Stimulated activated CD8-positive, alpha-beta memory T cell treated with anti-CD3 and anti-CD28 coated beads, Interleukin-7, amount 100 ng/mL, for 48 hours (primary cell): Measurements from ENCODE around the gene DDX19B.
"Not testable (repeated sequence)": the region's sequence is repeated elsewhere in the genome, so short reads cannot be mapped to it uniquely, and the experiment has no call there.

Source experiments
- DNase-seq, 2 donors: peaks; one replicate each; pipeline ENCODE4 v3.0.0-alpha.2; 2020; ENCODE audit warnings: low read depth in 1 of 2; ENCODE audit errors: extremely low read depth in 1 of 2

Gene DDX19B

GRCh38 chr16:70348991-70349390 is 50.0 kb downstream of the DDX19B start:
- DNase-seq, result no peak

DNA sequence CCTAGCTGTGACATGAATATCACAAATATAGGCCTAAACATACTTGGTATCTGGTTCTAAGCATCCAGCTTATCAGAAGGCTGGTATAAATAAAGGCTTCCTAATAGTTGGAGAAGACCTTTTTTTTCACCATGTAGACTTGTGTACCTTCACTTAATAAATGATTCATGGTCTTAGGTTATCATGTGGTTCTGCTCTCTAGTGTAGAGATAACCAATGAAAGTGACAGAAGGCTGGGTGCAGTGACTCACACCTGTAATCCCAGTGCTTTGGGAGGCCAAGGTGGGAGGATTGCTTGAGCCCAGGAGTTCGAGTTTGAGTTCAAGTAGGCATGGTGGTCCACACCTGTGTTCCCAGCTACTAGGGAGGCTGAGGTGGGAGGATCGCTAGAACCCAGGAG is 50.8 kb downstream of the DDX19B start:
- no peak for DNase-seq

- DNase-seq, result no peak
Observed at GRCh38 chr16:70359552-70359951, 60.6 kb downstream of the DDX19B start.

GRCh38 chr16:70364399-70364798 is 65.4 kb downstream of the DDX19B start:
- DNase-seq, result no peak

GRCh38 chr16:70370145-70370544 is 71.2 kb downstream of the DDX19B start:
- DNase-seq, result not testable (repeated sequence)

DNA sequence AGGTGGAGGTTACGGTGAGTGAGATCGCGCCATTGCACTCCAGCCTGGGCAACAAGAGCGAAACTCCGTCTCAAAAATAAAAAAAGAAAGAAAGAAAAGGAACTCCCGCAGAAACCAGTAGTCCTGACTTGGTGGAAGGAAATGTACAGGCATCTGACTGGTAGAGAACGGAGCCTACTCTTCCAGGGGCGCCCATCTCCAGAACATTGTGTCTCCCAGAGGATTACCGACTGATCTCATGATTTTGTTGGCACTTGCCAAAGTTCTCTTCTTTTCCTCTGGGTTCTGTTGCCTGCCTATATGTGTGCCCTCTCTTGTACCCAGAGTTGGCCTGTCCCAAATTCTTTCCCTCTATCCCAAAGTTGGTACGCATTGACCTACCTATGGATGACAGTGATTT is 71.9 kb downstream of the DDX19B start:
- no peak for DNase-seq

DNA sequence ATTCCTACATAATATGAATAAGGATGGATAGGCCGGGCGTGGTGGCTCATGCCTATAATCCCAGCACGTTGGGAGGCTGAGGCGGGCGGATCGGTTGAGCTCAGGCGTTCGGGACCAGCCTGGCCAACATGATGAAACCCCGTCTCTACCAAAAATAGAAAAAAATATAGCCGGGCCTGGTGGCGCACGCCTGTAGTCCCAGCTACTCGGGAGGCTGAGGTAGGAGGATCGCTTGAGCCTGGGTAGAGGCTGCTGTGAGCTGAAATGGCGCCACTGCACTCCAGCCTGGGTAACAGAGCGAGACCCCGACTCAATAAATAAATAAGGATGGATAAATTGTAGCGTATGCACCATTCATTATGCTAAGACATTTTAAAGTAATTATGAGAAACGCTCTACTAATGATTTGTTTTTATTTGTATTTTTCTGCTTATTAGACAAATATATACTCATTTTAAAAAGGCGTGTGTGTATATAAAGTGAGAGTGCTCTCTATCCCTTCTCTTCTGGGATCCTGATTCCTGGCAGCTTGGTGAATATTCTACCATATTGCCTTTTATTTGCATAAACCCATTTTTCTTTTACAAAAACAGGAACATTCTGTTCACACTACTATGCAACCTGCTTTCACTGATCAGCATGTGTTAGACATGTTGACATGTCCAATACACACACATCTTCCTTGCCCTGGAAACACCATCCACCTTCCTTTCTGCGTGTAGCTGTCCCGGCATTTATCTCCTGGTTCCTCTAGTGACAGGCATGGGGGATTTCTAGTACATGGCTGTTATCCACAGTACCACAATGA is 74.1 kb downstream of the DDX19B start:
- DNase-seq, result no peak

DNA sequence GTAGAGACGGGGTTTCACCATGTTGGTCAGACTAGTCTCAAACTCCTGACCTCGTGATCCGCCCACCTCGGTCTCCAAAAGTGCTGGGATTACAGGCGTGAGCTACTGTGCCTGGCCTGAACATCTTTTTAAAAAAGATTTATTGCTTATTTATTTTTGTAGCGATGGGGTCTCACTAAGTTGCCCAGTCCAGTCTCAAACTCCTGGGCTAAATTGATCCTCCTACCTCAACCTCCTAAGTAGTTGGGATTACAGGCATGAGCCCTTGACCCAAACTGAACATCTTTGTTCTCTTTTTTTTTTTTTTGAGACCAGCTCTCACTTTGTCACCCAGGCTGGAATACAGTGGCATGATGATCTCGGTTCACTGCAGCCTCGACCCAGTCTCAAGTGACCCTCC is 75.2 kb downstream of the DDX19B start:
- no peak for DNase-seq

DNA sequence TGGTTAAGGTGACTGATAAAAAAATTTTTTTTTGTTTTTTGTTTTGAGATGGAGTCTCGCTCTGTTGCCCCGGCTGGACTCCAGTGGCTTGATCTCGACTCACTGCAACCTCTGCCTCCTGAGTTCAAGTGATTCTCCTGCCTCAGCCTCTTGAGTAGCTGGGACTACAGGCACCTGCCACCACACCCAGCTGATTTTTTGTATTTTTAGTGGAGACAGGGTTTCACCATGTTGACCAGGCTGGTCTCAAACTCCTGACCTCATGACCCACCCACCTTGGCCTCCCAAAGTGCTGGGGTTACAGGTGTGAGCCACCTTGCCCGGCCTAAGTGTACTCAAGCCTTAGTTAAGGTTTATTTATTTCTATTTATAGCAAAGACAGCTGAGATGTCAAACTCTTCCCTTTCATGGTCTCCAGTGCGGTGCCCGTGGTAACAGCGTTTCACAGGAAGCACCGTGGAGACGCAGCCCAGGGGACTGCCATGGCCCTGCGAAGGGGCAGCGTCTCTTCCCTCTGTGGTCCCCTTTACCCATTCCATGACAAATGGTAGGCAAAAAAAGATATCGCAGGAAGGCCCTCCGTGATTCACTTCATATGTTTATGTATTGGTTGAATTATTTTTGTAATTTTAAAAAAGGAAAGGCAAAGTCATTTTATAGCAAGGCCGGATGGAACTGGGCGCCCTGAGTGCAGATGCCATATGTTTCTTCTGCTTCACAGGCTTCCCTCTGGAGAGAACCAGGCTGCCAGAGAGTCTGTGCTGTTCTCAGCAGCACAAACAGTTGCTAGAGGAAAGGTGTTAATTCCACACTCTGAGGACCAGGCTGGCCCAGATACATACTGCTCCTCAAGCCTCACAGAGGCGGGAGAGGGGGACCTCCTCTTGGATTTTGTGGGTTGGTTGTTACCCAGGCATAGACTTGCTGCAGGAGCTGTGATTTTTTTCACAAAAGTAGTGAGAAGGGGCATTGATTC is 76.9 kb downstream of the DDX19B start:
- no peak for DNase-seq

DNA sequence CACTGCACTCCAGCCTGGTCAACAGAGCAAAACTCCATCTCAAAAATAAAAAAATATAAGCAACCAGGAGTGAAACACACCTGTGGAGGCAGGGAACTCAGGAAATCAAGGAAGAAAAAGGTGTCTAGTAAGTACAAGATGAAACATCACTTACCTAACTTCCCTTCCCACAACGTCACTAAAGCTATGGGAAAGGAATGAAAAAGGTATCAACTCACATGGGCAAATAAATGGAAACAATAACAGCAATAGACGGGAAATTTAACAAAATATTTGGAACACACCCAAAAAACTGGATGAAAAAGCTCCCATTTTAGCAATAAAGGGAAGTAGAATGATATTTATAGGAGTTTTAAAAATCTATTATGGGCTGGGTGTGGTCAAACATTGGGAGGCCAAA is 78.8 kb downstream of the DDX19B start:
- DNase-seq, result no peak

DNA sequence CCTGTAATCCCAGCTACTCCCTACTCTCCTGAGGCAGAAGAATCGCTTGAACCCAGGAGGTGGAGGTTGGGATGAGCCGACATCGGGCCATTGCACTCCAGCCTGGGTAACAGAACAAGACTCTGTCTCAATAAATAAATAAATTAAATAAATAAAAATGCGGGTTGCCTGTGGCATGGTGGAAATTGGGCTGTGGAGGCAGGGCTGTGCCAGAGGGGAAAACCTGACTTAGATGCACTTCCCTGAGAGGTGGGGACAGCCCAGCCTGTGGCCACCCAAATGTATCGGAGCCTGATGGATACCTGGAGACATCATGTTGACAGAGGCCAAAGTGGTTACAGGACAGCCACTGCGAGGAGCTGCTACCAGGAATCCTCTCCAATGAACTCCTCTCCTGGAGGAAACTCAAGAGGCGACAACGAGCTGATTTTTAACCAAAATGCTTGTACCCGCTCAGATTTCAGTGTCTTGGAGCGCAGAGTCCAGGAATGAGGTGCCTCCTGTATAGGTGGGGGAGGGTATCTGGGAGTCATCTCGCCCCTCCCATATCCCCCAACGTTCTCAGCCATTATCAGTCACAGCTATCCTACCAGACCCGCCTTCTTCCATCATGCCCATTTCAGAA is 80.0 kb downstream of the DDX19B start:
- DNase-seq, result no peak

DNA sequence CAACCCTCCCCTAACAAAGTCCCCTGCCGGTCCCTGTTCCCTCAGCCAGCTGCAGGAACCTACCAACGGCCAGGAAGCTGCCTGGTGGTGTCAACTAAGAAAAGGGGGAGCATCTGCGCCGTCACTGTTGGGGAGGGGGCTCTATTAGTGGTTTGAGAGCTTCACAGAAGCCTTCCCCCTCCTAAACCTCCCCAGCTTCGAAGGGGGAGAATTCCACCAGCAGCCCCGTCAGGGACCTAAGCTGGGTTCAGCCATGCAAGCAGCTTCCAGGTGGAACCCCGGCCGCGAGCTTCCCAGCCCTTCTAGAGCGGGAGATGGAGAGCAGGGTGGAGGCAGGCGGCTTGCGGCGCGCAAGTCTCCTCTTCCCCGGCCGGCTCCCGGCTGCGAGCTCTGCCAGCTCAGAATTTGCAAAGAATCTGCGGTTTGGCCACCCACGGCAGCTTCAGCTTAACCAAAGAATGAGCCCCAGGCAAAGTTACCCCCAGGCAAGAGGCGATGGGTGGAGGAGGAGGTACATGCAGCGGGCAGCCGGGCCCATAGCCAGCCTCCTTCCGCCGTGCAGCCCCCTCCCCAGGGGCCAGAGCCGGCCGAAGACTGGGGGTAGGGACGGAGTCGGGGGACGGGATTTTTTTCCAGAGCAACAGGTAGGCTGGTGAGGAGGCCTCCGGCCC is 81.4 kb downstream of the DDX19B start:
- peak; percentile 62 to 80 for DNase-seq

- DNase-seq, result peak; percentile 92 to 97
Observed at GRCh38 chr16:70380919-70381603, 82.1 kb downstream of the DDX19B start.

DNA sequence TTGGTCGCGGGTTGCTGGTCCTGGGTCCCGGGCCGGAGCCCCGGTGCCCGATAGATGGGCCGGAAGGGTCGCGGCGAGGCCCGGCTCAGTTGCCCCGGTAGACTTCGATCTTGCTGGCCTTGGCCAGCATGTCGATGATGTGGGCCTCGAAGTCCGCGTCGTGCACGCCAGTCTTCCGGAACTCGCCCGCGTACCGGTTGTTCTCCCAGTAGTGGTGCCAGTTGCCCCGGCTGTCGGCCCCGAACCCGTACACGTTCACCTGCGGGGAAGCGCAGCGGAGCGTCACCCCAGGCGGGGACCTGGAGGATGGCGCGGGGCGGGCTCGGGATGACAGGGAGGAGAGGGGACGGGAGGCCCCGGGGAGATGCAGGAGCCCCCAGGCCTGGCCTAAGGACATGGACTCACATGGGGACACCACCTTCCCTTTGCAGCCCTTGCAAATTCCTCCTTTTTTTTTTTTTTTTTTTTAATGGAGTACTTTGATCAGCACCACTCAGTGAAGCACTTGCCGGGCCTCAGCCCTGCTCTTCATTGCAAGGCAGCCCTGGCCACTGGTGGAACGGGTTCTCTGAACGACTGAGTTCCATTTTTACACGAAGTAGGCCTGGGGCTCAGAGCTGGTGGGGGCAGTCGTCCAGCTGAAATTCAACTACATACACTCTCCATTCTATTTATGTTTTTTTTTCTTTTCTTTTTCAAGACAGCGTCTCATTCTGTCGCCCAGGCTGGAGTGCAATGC is 82.8 kb downstream of the DDX19B start:
- no peak for DNase-seq

DNA sequence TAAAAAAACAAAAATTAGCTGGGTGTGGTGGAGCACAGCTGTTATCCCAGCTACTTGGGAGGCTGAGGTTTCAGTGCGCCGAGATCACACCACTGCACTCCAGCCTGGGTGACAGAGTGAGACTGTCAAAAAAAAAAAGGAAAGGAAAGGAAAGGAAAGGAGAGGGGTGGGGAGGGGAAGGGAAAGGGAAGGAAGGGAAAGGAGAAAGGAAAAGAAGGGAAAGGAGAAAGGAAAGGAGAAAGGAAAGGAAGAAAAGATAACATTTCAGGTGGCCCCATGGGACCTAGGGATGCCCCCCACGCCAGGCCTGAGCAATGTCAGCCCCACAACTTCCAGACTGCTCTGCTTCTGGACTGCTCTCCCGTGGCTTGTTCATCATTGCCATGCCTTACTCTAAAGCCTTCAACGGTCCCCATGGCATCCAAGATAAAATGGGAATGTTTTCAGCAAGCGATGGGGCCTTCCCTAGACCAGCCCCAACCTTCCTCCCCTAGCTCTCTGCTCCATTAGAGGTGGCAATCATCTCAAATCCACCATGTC is 84.5 kb downstream of the DDX19B start:
- DNase-seq, result no peak
